ENCODE data around the gene LIMA1.

GRCh38 chr12:50249464-50250182 is 33.7 kb downstream of the LIMA1 start:
- TF ChIP-seq BHLHE40 (IDR thresholded peaks at IDR 0.05; ENCODE audit: borderline replicate concordance): no peak
- no peak for TF ChIP-seq FOXA1 (IDR thresholded peaks at IDR 0.05)
- no peak for TF ChIP-seq SP1 (IDR thresholded peaks at IDR 0.05)
- TF ChIP-seq FOXK2 (IDR thresholded peaks at IDR 0.05): no peak
- TF ChIP-seq ELF4 (IDR thresholded peaks at IDR 0.05): no peak
- no peak for TF ChIP-seq TARDBP (IDR thresholded peaks at IDR 0.05)
- no peak for TF ChIP-seq SUZ12 (IDR thresholded peaks at IDR 0.05)
- TF ChIP-seq FOXM1 (IDR thresholded peaks at IDR 0.05; ENCODE audit: borderline replicate concordance): no peak
- no peak for TF ChIP-seq ARNT (IDR thresholded peaks at IDR 0.05)

All from HEK293T (cell line).